Lower leg skin (tissue), 4 donors: Measurements from ENCODE around the gene POU4F3. TPM values are rescaled to one million over a fixed set of nuclear protein-coding genes. Genes with fewer than 3 reads are reported as not detected.

Experiments
- DNase-seq, 2 donors: peaks; one replicate each; pipeline ENCODE4 v3.0.0-alpha.2; 2019; ENCODE audit warnings: low spot score in 2 of 2
- H3K4me3 ChIP-seq: fragments of 200-600 bp; sonication (generic); 2 replicates; pipeline ENCODE4 v1.5.1; 2017; ENCODE audit warnings: mild to moderate bottlenecking, low read depth; ENCODE audit not compliant: poor library complexity, severe bottlenecking
- CTCF ChIP-seq, 3 donors: fragments of 450-650 bp; IDR thresholded peaks; one replicate each; pipeline ENCODE4 v1.5.1; 2016; ENCODE audit warnings: antibody characterized with exemption in 3 of 3, mild to moderate bottlenecking in 3 of 3, moderate library complexity in 2 of 3
- POLR2A ChIP-seq, 2 donors: fragments of 450-650 bp; IDR thresholded peaks; one replicate each; pipeline ENCODE4 v1.6.1; 2016 to 2017; ENCODE audit warnings: antibody characterized with exemption in 2 of 2, mild to moderate bottlenecking in 1 of 2, moderate library complexity in 1 of 2
- WGBS, 2 donors: methylation state at CpG; one replicate each; pipeline ENCODE4 v1.1.5; 2018; 5-methylcytosine and 5-hydroxymethylcytosine counted together
- intact Hi-C: fragments of 100-400 bp; cut with DNase I; formaldehyde crosslinking; loops from one replicate; pipeline ENCODE4 v1.15.0; 2023; ENCODE audit warnings: low total_unique reads
- total RNA-seq, 4 donors: library from RNA; depleted of rRNA; stranded (reverse); fragments of >200 nt; gene quantifications; one replicate each; pipeline ENCODE4 v1.1.0, GENCODE V29; 2016

POU4F3 gene
- total RNA-seq, 4 donors from 2014 or later = 0.13 TPM; not detected in 3

DNA sequence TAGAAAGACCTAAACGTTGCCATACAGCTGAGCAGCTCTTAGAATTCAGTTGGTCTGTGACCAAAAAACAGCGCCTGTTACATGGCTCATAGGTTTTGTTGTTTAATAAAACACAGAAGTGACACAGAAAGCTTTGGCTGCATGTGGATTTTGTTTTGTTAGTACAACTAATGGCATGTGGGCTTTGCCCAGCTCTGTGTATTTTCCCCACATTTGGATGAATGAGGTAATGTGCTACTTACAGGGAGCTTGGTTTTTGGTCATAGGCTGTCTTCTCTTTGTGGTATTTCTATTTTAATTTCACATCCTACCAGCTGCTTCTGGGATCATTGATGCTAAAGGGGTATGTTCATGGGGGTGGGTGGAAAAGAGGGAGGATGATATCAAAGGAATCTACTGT, 37.0 kb upstream of the POU4F3 start:
- no peak for TF ChIP-seq CTCF (IDR thresholded peaks at IDR 0.05)
- no peak for TF ChIP-seq POLR2A (IDR thresholded peaks at IDR 0.05)
- no peak for DNase-seq
- intact Hi-C loops = no loop called here
- no peak overlapping the region for H3K4me3 ChIP-seq
- WGBS, 2 donors = 48 to 56% methylated on average over 2 of the region's 2 CpGs

DNA sequence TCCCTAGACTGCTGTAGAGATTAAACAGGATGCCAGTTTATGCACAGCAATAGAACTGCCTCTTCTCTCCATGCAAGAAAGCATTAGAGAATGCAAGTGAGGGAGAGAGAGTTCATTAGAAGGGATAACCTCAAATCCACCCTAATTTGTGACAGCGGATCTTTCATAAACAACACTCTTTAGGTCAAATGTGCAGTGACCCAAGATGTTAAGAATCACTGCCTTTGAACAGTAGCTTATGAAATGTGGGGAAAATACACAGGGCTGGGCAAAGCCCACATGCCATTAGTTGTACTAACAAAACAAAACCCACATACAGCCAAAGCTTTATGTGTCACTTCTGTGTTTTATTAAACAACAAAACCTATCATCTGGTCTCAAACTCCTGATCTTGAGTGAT, 36.2 kb upstream of the POU4F3 start:
- intact Hi-C loops = no loop called here
- WGBS, 2 donors = 83 to 96% methylated on average over 1 of the region's 1 CpG
- no peak overlapping the region for H3K4me3 ChIP-seq
- DNase-seq = no peak
- TF ChIP-seq CTCF (IDR thresholded peaks at IDR 0.05) (no peak), POLR2A (IDR thresholded peaks at IDR 0.05) (no peak)

DNA sequence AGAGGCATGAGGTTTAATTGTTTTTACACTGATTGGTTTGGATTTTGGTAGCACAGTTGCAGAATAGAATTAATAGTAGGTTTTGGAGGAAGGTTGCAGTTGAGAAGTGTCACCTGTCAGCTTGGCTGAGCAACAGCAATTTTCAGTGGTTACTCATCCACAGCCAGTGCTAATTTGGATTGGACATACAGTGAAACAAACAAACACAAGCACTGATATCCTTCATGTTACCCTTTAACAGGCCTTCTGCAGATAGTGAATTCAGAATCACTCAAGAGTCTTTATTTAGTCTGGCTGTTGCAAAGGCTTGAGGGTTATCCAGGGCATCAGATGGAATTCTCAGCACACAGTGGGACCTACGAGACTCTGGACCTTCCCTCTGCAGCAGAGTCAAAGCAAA, 31.8 kb upstream of the POU4F3 start:
- TF ChIP-seq POLR2A (IDR thresholded peaks at IDR 0.05) (no peak), CTCF (IDR thresholded peaks at IDR 0.05) (no peak)

DNA sequence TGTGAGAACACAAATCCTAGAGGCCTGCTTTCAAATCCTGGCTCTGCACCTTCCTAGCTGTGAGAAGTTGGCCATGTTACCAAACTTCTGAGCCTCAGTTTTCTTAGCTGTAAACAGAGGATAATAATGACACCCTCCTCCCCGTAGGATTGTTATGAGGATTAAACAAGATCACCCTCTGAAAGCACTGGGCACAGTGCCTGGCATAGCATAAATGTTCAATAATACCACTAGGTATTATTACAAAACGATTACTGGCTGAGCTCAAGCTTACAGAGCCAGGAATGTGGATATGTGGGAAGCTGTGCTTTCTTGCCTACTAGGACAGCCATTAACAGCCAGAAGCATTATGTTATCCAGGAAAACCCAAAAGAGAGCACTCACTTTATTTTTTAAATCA, 30.8 kb upstream of the POU4F3 start:
- intact Hi-C loops = no loop called here
- TF ChIP-seq CTCF (IDR thresholded peaks at IDR 0.05) (no peak), POLR2A (IDR thresholded peaks at IDR 0.05) (no peak)
- WGBS, 2 donors = 36 to 63% methylated on average over 2 of the region's 2 CpGs

More for the DNA sequence above, 31.8 kb upstream of the POU4F3 start:
- intact Hi-C loops = no loop called here
- WGBS, 2 donors = 28 to 73% methylated on average over 1 of the region's 1 CpG
- DNase-seq = no peak
- H3K4me3 ChIP-seq = no peak overlapping the region

DNA sequence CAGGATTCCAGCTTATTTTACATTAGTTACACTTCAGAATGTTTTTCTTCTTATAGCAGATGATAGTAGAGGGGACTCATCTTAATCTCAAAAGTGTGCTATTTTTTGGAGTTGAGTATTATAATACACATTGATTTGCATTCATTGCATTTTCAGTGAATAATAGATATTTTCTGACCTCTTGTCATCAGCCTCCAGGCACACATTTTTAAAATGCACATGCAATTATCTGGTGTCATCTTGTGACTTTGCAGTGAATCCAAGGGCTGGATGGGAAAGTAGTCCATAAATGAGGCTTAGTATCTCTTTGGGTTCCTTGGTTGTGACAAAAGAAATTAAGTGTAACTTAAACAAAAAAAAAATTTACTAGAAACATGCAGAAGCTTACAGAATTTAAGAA, 28.1 kb upstream of the POU4F3 start:
- intact Hi-C loops = no loop called here
- no peak for TF ChIP-seq CTCF (IDR thresholded peaks at IDR 0.05)
- no peak for TF ChIP-seq POLR2A (IDR thresholded peaks at IDR 0.05)
- DNase-seq = no peak
- H3K4me3 ChIP-seq = no peak overlapping the region

More for the DNA sequence above, 30.8 kb upstream of the POU4F3 start:
- H3K4me3 ChIP-seq = no peak overlapping the region
- no peak for DNase-seq

DNA sequence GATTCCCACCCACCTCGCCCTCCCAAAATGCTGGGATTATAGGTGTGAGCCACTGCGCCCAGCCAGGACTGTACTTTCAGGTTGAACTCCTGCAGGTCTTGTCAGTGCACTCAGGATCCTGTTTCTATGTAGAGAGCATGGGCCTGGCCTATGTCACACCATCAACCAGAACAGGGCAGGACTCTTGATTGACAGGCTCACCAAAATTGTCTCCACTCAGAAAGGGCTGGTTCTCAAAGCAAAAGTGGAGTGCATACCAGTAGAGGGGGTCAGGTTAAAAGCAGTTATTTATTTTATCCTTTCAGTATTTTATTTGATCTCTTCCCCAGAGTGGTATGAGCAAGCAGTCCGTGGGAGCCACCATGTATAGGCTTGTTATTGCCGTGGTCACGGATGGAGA, 27.4 kb upstream of the POU4F3 start:
- no peak overlapping the region for H3K4me3 ChIP-seq
- 81 to 92% methylated on average over 5 of the region's 5 CpGs for WGBS, 2 donors
- TF ChIP-seq CTCF (IDR thresholded peaks at IDR 0.05) (no peak), POLR2A (IDR thresholded peaks at IDR 0.05) (no peak)
- intact Hi-C loops = no loop called here
- no peak for DNase-seq
